Endothelial cell of umbilical vein (primary cell): ENCODE results near the gene ADARB1. TPM values are rescaled to one million over a fixed set of nuclear protein-coding genes. Genes with fewer than 3 reads are reported as not detected.

ENCODE experiments used
- BruUV-seq: library from RNA; stranded (reverse); fragments of 400-500 nt; replicated peaks from 2 replicates; lab custom pipeline; 2021; lab: Mats Ljungman, UMichigan
- CTCF ChIA-PET: fragments of 300-600, 350-600 bp; sonication (Branson Sonifier 250); formaldehyde crosslinking; loops from one replicate; lab custom pipeline; 2021; ENCODE audit warnings: antibody characterized with exemption, inconsistent platforms; lab: Charles Lee
- POLR2A ChIA-PET: fragments of 300-600, 350-600 bp; sonication (Branson Sonifier 250); formaldehyde crosslinking; loops from one replicate; lab custom pipeline; 2021; ENCODE audit warnings: antibody characterized with exemption, inconsistent platforms; lab: Charles Lee
- DNase-seq: peaks from one replicate; pipeline ENCODE4 v3.0.0-alpha.2; 2011; ENCODE audit warnings: low read depth, low spot score
- FAIRE-seq: peaks from 2 replicates; lab custom pipeline; 2011; peaks lifted over from hg19 to GRCh38; lab: Jason Lieb, UNC
- H2AFZ ChIP-seq: 2 replicates; pipeline ENCODE4 v1.6.0; 2012; ENCODE audit warnings: low read depth, low read length, control low read depth, inconsistent platforms
- H3K27ac ChIP-seq: 2 replicates; pipeline ENCODE4 v1.5.1; 2011; ENCODE audit warnings: low read depth, mild to moderate bottlenecking, control low read depth, low read length, moderate library complexity; ENCODE audit not compliant: insufficient read depth
- H3K27me3 ChIP-seq, 2 experiments: 2 replicates each; pipeline versions ENCODE4 v1.6.0 to v1.6.1; 2011; ENCODE audit warnings: low read length in 2 of 2, mixed read lengths in 1 of 2; ENCODE audit not compliant: control insufficient read depth in 2 of 2, insufficient read depth in 2 of 2
- H3K36me3 ChIP-seq, 2 experiments: 2 replicates in 1 of 2; 3 replicates in 1 of 2; pipeline ENCODE4 v1.5.1; 2011; ENCODE audit warnings: low read length in 2 of 2, mild to moderate bottlenecking in 1 of 2, moderate library complexity in 1 of 2; ENCODE audit not compliant: control insufficient read depth in 2 of 2, insufficient read depth in 2 of 2; ENCODE audit errors: extremely low read depth in 1 of 2
- H3K4me1 ChIP-seq: 3 replicates; pipeline ENCODE4 v1.5.1; 2011; ENCODE audit warnings: mild to moderate bottlenecking, low read length; ENCODE audit not compliant: control insufficient read depth, insufficient read depth; ENCODE audit errors: extremely low read depth
- H3K4me2 ChIP-seq: 2 replicates; pipeline ENCODE4 v1.6.1; 2011; ENCODE audit warnings: low read length, control low read depth, mixed read lengths; ENCODE audit not compliant: insufficient read depth
- H3K4me3 ChIP-seq, 3 experiments: fragments of 200-600 bp in 1 of 3; sonication (generic), shearing (Covaris generic) in 1 of 3; replicated peaks in 1 of 3; 2 replicates each; pipeline ENCODE4 v1.5.1; 2011 to 2016; ENCODE audit warnings: control low read depth in 3 of 3, low read length in 3 of 3, mild to moderate bottlenecking in 2 of 3, inconsistent platforms in 1 of 3, low read depth in 1 of 3, moderate library complexity in 1 of 3; ENCODE audit not compliant: insufficient read depth in 1 of 3
- H3K79me2 ChIP-seq: 2 replicates; pipeline ENCODE4 v1.6.0; 2012; ENCODE audit warnings: low read length, inconsistent platforms; ENCODE audit not compliant: control insufficient read depth, insufficient read depth
- H3K9ac ChIP-seq: replicated peaks from 2 replicates; pipeline ENCODE3; 2011; ENCODE audit warnings: low read length, control low read depth; ENCODE audit not compliant: insufficient read depth; ENCODE audit errors: extremely low read depth
- H3K9me1 ChIP-seq: replicated peaks from 3 replicates; pipeline ENCODE4 v1.6.0; 2011; ENCODE audit warnings: mild to moderate bottlenecking, low read length; ENCODE audit not compliant: control insufficient read depth, insufficient read depth; ENCODE audit errors: extremely low read depth
- H3K9me3 ChIP-seq: replicated peaks from 2 replicates; pipeline ENCODE4 v1.5.1; 2012; ENCODE audit warnings: low read length, inconsistent platforms; ENCODE audit not compliant: control insufficient read depth, insufficient read depth
- H4K20me1 ChIP-seq: replicated peaks from 2 replicates; pipeline ENCODE3; 2011; ENCODE audit warnings: mild to moderate bottlenecking, low read length; ENCODE audit not compliant: control insufficient read depth, insufficient read depth; ENCODE audit errors: extremely low read depth
- EZH2 ChIP-seq: IDR thresholded peaks from 2 replicates; pipeline ENCODE4 v1.6.1; 2012; ENCODE audit warnings: borderline replicate concordance, low read depth, mild to moderate bottlenecking, moderate library complexity, low read length, inconsistent platforms; ENCODE audit not compliant: severe bottlenecking
- FOS ChIP-seq: IDR thresholded peaks from 2 replicates; pipeline ENCODE4 v1.6.1; 2011; ENCODE audit warnings: mild to moderate bottlenecking, low read length, moderate library complexity, borderline replicate concordance; ENCODE audit not compliant: insufficient read depth
- GATA2 ChIP-seq: IDR thresholded peaks from 2 replicates; pipeline ENCODE4 v1.7.0; 2011; ENCODE audit warnings: low read depth, mild to moderate bottlenecking, moderate library complexity, mixed read lengths, low read length; ENCODE audit not compliant: insufficient read length, insufficient read depth
- JUN ChIP-seq: IDR thresholded peaks from 2 replicates; pipeline ENCODE4 v1.6.1; 2011; ENCODE audit warnings: borderline replicate concordance, low read depth; ENCODE audit not compliant: insufficient read length, insufficient read depth
- MYC ChIP-seq: IDR thresholded peaks from one replicate; pipeline ENCODE4 v1.6.1; 2011; ENCODE audit warnings: mild to moderate bottlenecking, low read depth, low read length
- POLR2A ChIP-seq: IDR thresholded peaks from 2 replicates; pipeline ENCODE4 v1.6.1; 2012; ENCODE audit warnings: low read depth, mild to moderate bottlenecking, control low read depth, low read length
- POLR2AphosphoS5 ChIP-seq: IDR thresholded peaks from 2 replicates; pipeline ENCODE4 v1.6.1; 2012; ENCODE audit warnings: low read depth, mild to moderate bottlenecking, control low read depth, low read length, moderate library complexity; ENCODE audit not compliant: insufficient read depth
- dilution Hi-C: fragments of 300-500 bp; cut with MboI; formaldehyde crosslinking; loops from one replicate; pipeline ENCODE4 v1.15.0; 2019; ENCODE audit warnings: low sequenced_read_pairs; ENCODE audit not compliant: extremely low pct_ligation_motif_present
- intact Hi-C: fragments of 100-400 bp; cut with micrococcal nuclease; formaldehyde crosslinking; loops from one replicate; pipeline ENCODE4 v1.10.0; 2022
- polyA plus RNA-seq, 4 experiments: library from polyadenylated mRNA; depleted of rRNA in 3 of 4; stranded (reverse) in 3 of 4; unstranded in 1 of 4; fragments of >200 nt; gene quantifications; 2 replicates each; pipeline versions ENCODE4 v1.2.1 to v1.2.3, GENCODE V29; 2011 to 2012; ENCODE audit warnings: missing spikeins in 1 of 4
- total RNA-seq: library from RNA; stranded (reverse); gene quantifications from 2 replicates; pipeline ENCODE4 v1.2.3, GENCODE V29; 2021
- TF ChIP-seq, protein P1 (sequence below), 2 donors: IDR thresholded peaks; 1 replicate in 1 of 2; 2 replicates in 1 of 2; pipeline ENCODE4 v1.5.1; 2011; ENCODE audit warnings: low read length in 2 of 2, mild to moderate bottlenecking in 2 of 2, moderate library complexity in 2 of 2, control low read depth in 1 of 2, inconsistent platforms in 1 of 2, low read depth in 1 of 2; ENCODE audit not compliant: insufficient read depth in 1 of 2; ENCODE audit errors: extremely low read depth in 1 of 2
- TF ChIP-seq, protein P2 (sequence below): IDR thresholded peaks from 2 replicates; pipeline ENCODE4 v1.6.1; 2011; ENCODE audit not compliant: insufficient read depth, insufficient read length

ADARB1 gene
- total and polyA plus RNA-seq, 2 donors (not counting 3 experiments of a cell fraction or from before 2014, with no cell fraction given): 32.5 to 54.3 TPM

DNA sequence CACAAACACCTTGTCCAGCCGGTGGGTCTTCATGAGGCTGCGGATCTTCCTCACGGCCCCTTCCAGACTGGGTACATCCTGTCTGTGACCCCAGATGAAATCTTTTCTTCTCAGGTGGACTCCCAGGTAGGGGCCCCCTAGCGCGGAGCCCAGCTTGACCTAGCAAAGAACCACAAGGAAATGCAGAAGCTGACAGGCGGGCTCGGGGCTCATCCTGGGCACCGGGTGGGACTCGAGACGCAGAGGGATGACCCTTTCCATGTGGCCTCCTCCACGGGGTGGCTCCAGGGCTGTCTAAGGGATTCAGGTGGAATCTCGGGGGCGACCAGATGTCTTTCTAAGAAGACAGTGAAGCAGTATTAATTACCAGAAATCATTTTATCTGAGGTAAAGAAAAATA lies 195.5 kb downstream of the ADARB1 start:
- Histone ChIP-seq H4K20me1 (no peaks in the 10 kb centered on the region), H3K4me2 (no peak overlapping the region), H3K9me1 (no peaks in the 10 kb centered on the region), H3K27ac (no peak overlapping the region), H3K79me2 (peaks cover 20% of the 10 kb centered on the region), H3K36me3 (peaks cover 7 to 34% of the 10 kb centered on the region in 2 experiments), H3K9me3 (no peaks in the 10 kb centered on the region), H3K4me3 (no peak overlapping the region), H2AFZ (no peak overlapping the region), H3K9ac (no peak overlapping the region), H3K4me1 (no peaks in the 10 kb centered on the region), H3K27me3 (no peaks in the 10 kb centered on the region)
- intact Hi-C loops: no loop called here
- BruUV-seq: no TSS peak
- dilution Hi-C loops: no loop called here
- TF ChIP-seq JUN (no peak), POLR2A (no peak), GATA2 (no peak), FOS (no peak), EZH2 (no peak), MYC (no peak), POLR2AphosphoS5 (no peak)
- TF ChIP-seq, protein P1, sequence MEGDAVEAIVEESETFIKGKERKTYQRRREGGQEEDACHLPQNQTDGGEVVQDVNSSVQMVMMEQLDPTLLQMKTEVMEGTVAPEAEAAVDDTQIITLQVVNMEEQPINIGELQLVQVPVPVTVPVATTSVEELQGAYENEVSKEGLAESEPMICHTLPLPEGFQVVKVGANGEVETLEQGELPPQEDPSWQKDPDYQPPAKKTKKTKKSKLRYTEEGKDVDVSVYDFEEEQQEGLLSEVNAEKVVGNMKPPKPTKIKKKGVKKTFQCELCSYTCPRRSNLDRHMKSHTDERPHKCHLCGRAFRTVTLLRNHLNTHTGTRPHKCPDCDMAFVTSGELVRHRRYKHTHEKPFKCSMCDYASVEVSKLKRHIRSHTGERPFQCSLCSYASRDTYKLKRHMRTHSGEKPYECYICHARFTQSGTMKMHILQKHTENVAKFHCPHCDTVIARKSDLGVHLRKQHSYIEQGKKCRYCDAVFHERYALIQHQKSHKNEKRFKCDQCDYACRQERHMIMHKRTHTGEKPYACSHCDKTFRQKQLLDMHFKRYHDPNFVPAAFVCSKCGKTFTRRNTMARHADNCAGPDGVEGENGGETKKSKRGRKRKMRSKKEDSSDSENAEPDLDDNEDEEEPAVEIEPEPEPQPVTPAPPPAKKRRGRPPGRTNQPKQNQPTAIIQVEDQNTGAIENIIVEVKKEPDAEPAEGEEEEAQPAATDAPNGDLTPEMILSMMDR (IDR thresholded peaks at IDR 0.05; ENCODE audit: extremely low read depth in 1 of 2, insufficient read depth in 1 of 2, low read depth in 1 of 2, low read length in 2 of 2): no peak
- TF ChIP-seq, protein P2, sequence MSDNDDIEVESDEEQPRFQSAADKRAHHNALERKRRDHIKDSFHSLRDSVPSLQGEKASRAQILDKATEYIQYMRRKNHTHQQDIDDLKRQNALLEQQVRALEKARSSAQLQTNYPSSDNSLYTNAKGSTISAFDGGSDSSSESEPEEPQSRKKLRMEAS: no peak
- DNase-seq: no peak
- ChIA-PET POLR2A (no interaction called here), CTCF (interaction anchor here (1.1 to 2.2 kb wide), 3 partner anchors 8 to 329 kb away, joined by 3 to 15 read pairs (median 6); no protein-coding TSS in a partner anchor)
- FAIRE-seq: no peak
